ENCODE results near the gene PHYKPL. TPM values are rescaled to one million over a fixed set of nuclear protein-coding genes. Genes with fewer than 3 reads are reported as not detected.
A peak's percentile ranks its signal among the peaks of the same experiment; 100 is the strongest.

The PHYKPL gene
- total RNA-seq, 4 donors from 2014 or later = 37.3 to 51.2 (median 41.6) TPM

- peak; percentile 13 for ATAC-seq
- 54 to 63% methylated on average over 3 to 7 of the region's 8 CpGs for WGBS, 2 donors (ENCODE audit: low coverage in 1 of 2)
- Histone ChIP-seq H3K27me3 (no peaks in the 10 kb centered on the region), H3K9me3 (no peaks in the 10 kb centered on the region), H3K4me3 (no peak overlapping the region), H3K4me1 (peaks cover 0 to 35% (median 13%) of the 10 kb centered on the region in 3 donors), H3K36me3 (peaks cover 0 to 98% of the 10 kb centered on the region in 2 donors), H3K27ac (no peak overlapping the region)
- no peak for TF ChIP-seq POLR2A (IDR thresholded peaks at IDR 0.05)
These were observed 21.2 kb downstream of the PHYKPL start for GRCh38 chr5:178211095-178212048.

DNA sequence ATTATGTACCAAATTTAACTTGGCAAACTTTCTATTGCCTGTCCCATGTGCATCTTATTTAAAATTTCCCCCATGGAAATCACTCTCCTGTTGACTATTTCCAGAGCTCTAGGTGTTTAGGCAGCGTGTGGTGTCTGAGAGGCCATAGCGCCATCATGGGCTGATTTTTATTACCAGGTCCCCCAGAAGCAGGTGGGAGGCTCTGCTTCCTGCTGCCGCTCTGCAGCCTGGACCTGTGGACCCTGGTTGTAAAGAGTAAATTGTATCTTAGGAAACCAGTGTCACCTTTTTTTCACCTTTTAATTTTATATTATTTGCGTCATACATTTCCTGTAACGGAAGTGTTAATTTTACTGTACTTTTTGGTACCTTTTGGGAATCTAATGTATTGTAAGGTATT is 21.9 kb downstream of the PHYKPL start:
- 83 to 85% methylated on average over 4 to 5 of the region's 5 CpGs for WGBS, 2 donors (ENCODE audit: low coverage in 1 of 2)
- H3K27ac ChIP-seq = no peak overlapping the region
- peaks cover 0 to 92% of the 10 kb centered on the region in 2 donors for H3K36me3 ChIP-seq

DNA sequence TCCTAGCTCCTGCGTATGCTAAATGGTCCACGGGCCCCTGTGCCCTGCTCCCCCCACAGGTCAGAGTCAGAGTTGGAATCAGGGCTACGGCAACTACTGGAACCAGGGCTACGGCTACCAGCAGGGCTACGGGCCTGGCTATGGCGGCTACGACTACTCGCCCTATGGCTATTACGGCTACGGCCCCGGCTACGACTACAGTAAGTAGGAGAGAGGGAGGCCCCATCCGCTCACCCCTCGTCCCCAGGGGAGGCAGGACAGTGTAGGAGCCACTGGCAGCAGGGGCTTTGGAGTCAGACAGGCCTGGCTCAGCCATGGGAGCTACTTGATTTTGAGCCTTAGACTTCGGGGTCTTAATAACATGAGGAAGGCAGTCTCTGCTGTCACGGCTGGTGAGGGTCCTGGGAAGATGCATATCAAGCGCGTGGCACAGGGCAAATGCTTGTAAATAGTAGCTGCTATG is 22.5 kb downstream of the PHYKPL start:
- TF ChIP-seq POLR2A (IDR thresholded peaks at IDR 0.05) (no peak), POLR2AphosphoS5 (IDR thresholded peaks at IDR 0.05) (no peak), CTCF (IDR thresholded peaks at IDR 0.05) (no peak), EP300 (IDR thresholded peaks at IDR 0.05) (no peak)
- Histone ChIP-seq H3K4me3 (no peak overlapping the region), H3K27ac (no peak overlapping the region), H3K4me1 (peaks cover 0 to 38% (median 19%) of the 10 kb centered on the region in 3 donors), H3K36me3 (peaks cover 0 to 86% of the 10 kb centered on the region in 2 donors), H3K9me3 (no peaks in the 10 kb centered on the region), H3K27me3 (no peaks in the 10 kb centered on the region)
- 92% methylated on average over 5 of the region's 18 CpGs; no CpG with 5 or more reads in 1 of the 2 donors for WGBS, 2 donors (ENCODE audit: low coverage in 1 of 2)
- ATAC-seq = no peak

More for the DNA sequence above, 21.9 kb downstream of the PHYKPL start:
- Histone ChIP-seq H3K27me3 (no peaks in the 10 kb centered on the region), H3K4me3 (no peak overlapping the region), H3K9me3 (no peaks in the 10 kb centered on the region), H3K4me1 (peaks cover 0 to 39% (median 20%) of the 10 kb centered on the region in 3 donors)
- ATAC-seq = no peak
- no peak for TF ChIP-seq POLR2AphosphoS5 (IDR thresholded peaks at IDR 0.05)
- TF ChIP-seq EP300 (IDR thresholded peaks at IDR 0.05) = no peak
- no peak for TF ChIP-seq POLR2A (IDR thresholded peaks at IDR 0.05)
- no peak for TF ChIP-seq CTCF (IDR thresholded peaks at IDR 0.05)

GRCh38 chr5:178209334-178210072 is 23.1 kb downstream of the PHYKPL start:
- no peak overlapping the region for H3K27ac ChIP-seq
- ATAC-seq = no peak
- H3K4me1 ChIP-seq = peaks cover 0 to 38% (median 19%) of the 10 kb centered on the region in 3 donors
- TF ChIP-seq CTCF (IDR thresholded peaks at IDR 0.05) = no peak
- no peak for TF ChIP-seq POLR2A (IDR thresholded peaks at IDR 0.05)
- TF ChIP-seq POLR2AphosphoS5 (IDR thresholded peaks at IDR 0.05) = no peak
- TF ChIP-seq EP300 (IDR thresholded peaks at IDR 0.05) = no peak
- 75 to 78% methylated on average over 8 of the region's 8 CpGs for WGBS, 2 donors (ENCODE audit: low coverage in 1 of 2)
- no peaks in the 10 kb centered on the region for H3K9me3 ChIP-seq
- H3K4me3 ChIP-seq = no peak overlapping the region
- no peaks in the 10 kb centered on the region for H3K27me3 ChIP-seq
- H3K36me3 ChIP-seq = peaks cover 0 to 80% of the 10 kb centered on the region in 2 donors

GRCh38 chr5:178208540-178209227 is 23.9 kb downstream of the PHYKPL start:
- no peak for TF ChIP-seq POLR2A (IDR thresholded peaks at IDR 0.05)
- no peak for TF ChIP-seq CTCF (IDR thresholded peaks at IDR 0.05)
- TF ChIP-seq POLR2AphosphoS5 (IDR thresholded peaks at IDR 0.05) = no peak
- TF ChIP-seq EP300 (IDR thresholded peaks at IDR 0.05) = no peak
- H3K36me3 ChIP-seq = peaks cover 0 to 72% of the 10 kb centered on the region in 2 donors
- H3K27me3 ChIP-seq = no peaks in the 10 kb centered on the region
- no peak overlapping the region for H3K27ac ChIP-seq
- H3K9me3 ChIP-seq = no peaks in the 10 kb centered on the region
- no peak for ATAC-seq
- WGBS, 2 donors (ENCODE audit: low coverage in 1 of 2) = 33 to 93% methylated on average over 1 to 2 of the region's 5 CpGs
- peaks cover 0 to 41% (median 19%) of the 10 kb centered on the region in 3 donors for H3K4me1 ChIP-seq
- H3K4me3 ChIP-seq = no peak overlapping the region
